Activated CD4-positive, alpha-beta T cell treated with anti-CD3 and anti-CD28 coated beads for 24 hours (primary cell): ENCODE results near the gene CFAP44.
"Not testable (repeated sequence)": the region's sequence is repeated elsewhere in the genome, so short reads cannot be mapped to it uniquely, and the experiment has no call there.

Experiments
- DNase-seq, 2 donors: peaks; one replicate each; pipeline ENCODE4 v3.0.0-alpha.2; 2020; ENCODE audit warnings: low read depth in 2 of 2

CFAP44 gene

GRCh38 chr3:113441051-113441770 lies at the start of gene CFAP44:
Gene CFAP44 (minus strand): TSS chr3:113441493. CDS start chr3:113433664, 7,829 bp downstream.
- peak; percentile 24 to 27 for DNase-seq

GRCh38 chr3:113485161-113485609 lies 43.9 kb upstream of the CFAP44 start:
- no peak for DNase-seq

GRCh38 chr3:113468539-113468938 lies 27.2 kb upstream of the CFAP44 start:
- DNase-seq: no peak

- DNase-seq: no peak
Observed at GRCh38 chr3:113461488-113461887, 20.2 kb upstream of the CFAP44 start.

GRCh38 chr3:113458554-113458953 lies 17.3 kb upstream of the CFAP44 start:
- DNase-seq: not testable (repeated sequence)

- no peak for DNase-seq
Observed at GRCh38 chr3:113455446-113455845, 14.2 kb upstream of the CFAP44 start.

GRCh38 chr3:113454630-113455029 lies 13.3 kb upstream of the CFAP44 start:
- no peak for DNase-seq

GRCh38 chr3:113454057-113454456 lies 12.8 kb upstream of the CFAP44 start:
- DNase-seq: no peak

- no peak for DNase-seq
Observed at GRCh38 chr3:113450911-113451310, 9.6 kb upstream of the CFAP44 start.

GRCh38 chr3:113439606-113440005 lies 1.7 kb downstream of the CFAP44 start:
- DNase-seq: no peak

- no peak for DNase-seq
Observed at GRCh38 chr3:113438224-113438623, 3.1 kb downstream of the CFAP44 start.

GRCh38 chr3:113437411-113437810 lies 3.9 kb downstream of the CFAP44 start:
- DNase-seq: no peak

- DNase-seq: no peak
Observed at GRCh38 chr3:113436809-113437208, 4.5 kb downstream of the CFAP44 start.

GRCh38 chr3:113431811-113432210 lies 9.5 kb downstream of the CFAP44 start:
- DNase-seq: no peak

GRCh38 chr3:113428581-113428980 lies 12.7 kb downstream of the CFAP44 start:
- DNase-seq: no peak

GRCh38 chr3:113423699-113424098 lies 17.6 kb downstream of the CFAP44 start:
- no peak for DNase-seq

- DNase-seq: no peak
Observed at GRCh38 chr3:113421082-113421481, 20.2 kb downstream of the CFAP44 start.

GRCh38 chr3:113409676-113410075 lies 31.6 kb downstream of the CFAP44 start:
- no peak for DNase-seq

GRCh38 chr3:113405180-113405579 lies 36.1 kb downstream of the CFAP44 start:
- no peak for DNase-seq

GRCh38 chr3:113404637-113405036 lies 36.7 kb downstream of the CFAP44 start:
- DNase-seq: no peak
